Loucy (cell line): ENCODE results near the gene SVEP1.

Source experiments
- H2AFZ ChIP-seq: fragments of 200-600 bp; sonication (generic); 2 replicates; pipeline ENCODE4 v1.6.0; 2016; ENCODE audit warnings: antibody characterized with exemption, mild to moderate bottlenecking, low read length, moderate library complexity
- H3F3A ChIP-seq: fragments of 200-600 bp; 2 replicates; pipeline ENCODE4 v1.6.0; 2016; ENCODE audit warnings: antibody characterized with exemption, low read depth, mild to moderate bottlenecking
- H3K27me3 ChIP-seq: fragments of 200-600 bp; sonication (generic); 2 replicates; pipeline ENCODE4 v1.6.1; 2014; ENCODE audit warnings: low read length, mild to moderate bottlenecking; ENCODE audit not compliant: insufficient read depth, poor library complexity, severe bottlenecking
- H3K36me3 ChIP-seq: fragments of 200-600 bp; sonication (generic); 2 replicates; pipeline ENCODE4 v1.6.1; 2016; ENCODE audit warnings: low read length; ENCODE audit not compliant: insufficient read depth
- H3K4me1 ChIP-seq: fragments of 200-600 bp; sonication (generic); 2 replicates; pipeline ENCODE4 v1.5.1; 2014; ENCODE audit warnings: low read length, mild to moderate bottlenecking; ENCODE audit not compliant: insufficient read depth, poor library complexity, severe bottlenecking
- H3K4me2 ChIP-seq: fragments of 200-600 bp; sonication (generic); 2 replicates; pipeline ENCODE4 v1.6.0; 2014; ENCODE audit warnings: antibody characterized with exemption, low read length, low read depth, mild to moderate bottlenecking; ENCODE audit not compliant: poor library complexity, severe bottlenecking
- H3K4me3 ChIP-seq: fragments of 200-600 bp; sonication (generic); 2 replicates; pipeline ENCODE4 v1.5.1; 2014; ENCODE audit warnings: low read length, mild to moderate bottlenecking, mixed read lengths; ENCODE audit not compliant: poor library complexity, severe bottlenecking
- H3K79me2 ChIP-seq: fragments of 200-600 bp; sonication (generic); 2 replicates; pipeline ENCODE4 v1.6.1; 2014; ENCODE audit warnings: low read length; ENCODE audit not compliant: insufficient read depth
- H3K9ac ChIP-seq: fragments of 200-600 bp; sonication (generic); 2 replicates; pipeline ENCODE4 v1.6.0; 2014; ENCODE audit warnings: mild to moderate bottlenecking, low read depth, low read length, moderate library complexity; ENCODE audit not compliant: poor library complexity, severe bottlenecking
- H3K9me2 ChIP-seq: fragments of 200-600 bp; sonication (generic); replicated peaks from 2 replicates; pipeline ENCODE4 v1.6.1; 2016; ENCODE audit warnings: low read depth, low read length, mixed read lengths
- H3K9me3 ChIP-seq: fragments of 200-600 bp; sonication (generic); 2 replicates; pipeline ENCODE4 v1.6.1; 2014; ENCODE audit warnings: mild to moderate bottlenecking, antibody characterized with exemption, low read length, low read depth; ENCODE audit not compliant: insufficient read depth
- H4K20me1 ChIP-seq: fragments of 200-600 bp; sonication (generic); 2 replicates; pipeline ENCODE4 v1.6.0; 2014; ENCODE audit warnings: antibody characterized with exemption, low read length, mild to moderate bottlenecking; ENCODE audit not compliant: insufficient read depth, poor library complexity, severe bottlenecking
- CTCF ChIP-seq: fragments of 200-600 bp; sonication (generic); conservative IDR thresholded peaks from 2 replicates; pipeline ENCODE4 v1.5.1; 2014; ENCODE audit warnings: mild to moderate bottlenecking, antibody characterized with exemption, low read length
- EZH2phosphoT487 ChIP-seq: fragments of 200-600 bp; IDR thresholded peaks from 2 replicates; pipeline ENCODE4 v1.6.1; 2018; ENCODE audit warnings: antibody characterized with exemption, mild to moderate bottlenecking, moderate library complexity, borderline replicate concordance

The SVEP1 gene

GRCh38 chr9:110541950-110542349 lies 37.6 kb downstream of the SVEP1 start:
- Histone ChIP-seq H3K9me3 (no peaks in the 10 kb centered on the region), H3K79me2 (no peaks in the 10 kb centered on the region), H3K9me2 (no peaks in the 10 kb centered on the region), H3F3A (no peaks in the 10 kb centered on the region), H3K4me2 (no peak overlapping the region), H3K4me1 (no peaks in the 10 kb centered on the region), H3K36me3 (no peaks in the 10 kb centered on the region), H3K4me3 (no peak overlapping the region), H3K9ac (no peak overlapping the region), H2AFZ (no peak overlapping the region), H4K20me1 (no peaks in the 10 kb centered on the region), H3K27me3 (no peaks in the 10 kb centered on the region)
- TF ChIP-seq EZH2phosphoT487 (no peak), CTCF (no peak)

GRCh38 chr9:110538647-110539041 lies 40.9 kb downstream of the SVEP1 start:
- no peaks in the 10 kb centered on the region for H3F3A ChIP-seq
- H4K20me1 ChIP-seq = no peaks in the 10 kb centered on the region
- H3K27me3 ChIP-seq = no peaks in the 10 kb centered on the region
- no peaks in the 10 kb centered on the region for H3K9me3 ChIP-seq
- no peak overlapping the region for H3K4me2 ChIP-seq
- H2AFZ ChIP-seq = no peak overlapping the region
- H3K4me1 ChIP-seq = no peaks in the 10 kb centered on the region
- no peaks in the 10 kb centered on the region for H3K36me3 ChIP-seq
- TF ChIP-seq EZH2phosphoT487 (no peak), CTCF (no peak)
- no peak overlapping the region for H3K4me3 ChIP-seq
- H3K9ac ChIP-seq = no peak overlapping the region
- no peaks in the 10 kb centered on the region for H3K79me2 ChIP-seq
- no peaks in the 10 kb centered on the region for H3K9me2 ChIP-seq

GRCh38 chr9:110537841-110538646 lies 41.5 kb downstream of the SVEP1 start:
- H3K4me1 ChIP-seq = no peaks in the 10 kb centered on the region
- H2AFZ ChIP-seq = no peak overlapping the region
- H3F3A ChIP-seq = no peaks in the 10 kb centered on the region
- H4K20me1 ChIP-seq = no peaks in the 10 kb centered on the region
- H3K4me2 ChIP-seq = no peak overlapping the region
- TF ChIP-seq CTCF = no peak
- H3K9me3 ChIP-seq = no peaks in the 10 kb centered on the region
- H3K27me3 ChIP-seq = no peaks in the 10 kb centered on the region
- H3K9me2 ChIP-seq = no peaks in the 10 kb centered on the region
- H3K79me2 ChIP-seq = no peaks in the 10 kb centered on the region
- H3K9ac ChIP-seq = no peak overlapping the region
- H3K36me3 ChIP-seq = no peaks in the 10 kb centered on the region
- H3K4me3 ChIP-seq = no peak overlapping the region
